Kidney (tissue), 14 donors: ENCODE results near the gene ADGRV1. TPM values are rescaled to one million over a fixed set of nuclear protein-coding genes. Genes with fewer than 3 reads are reported as not detected.

Experiments used
- DNase-seq, 5 donors: peaks; one replicate each; pipeline ENCODE4 v3.0.0-alpha.2; 2013 to 2020
- FAIRE-seq: peaks from 2 replicates; lab custom pipeline; 2012; peaks lifted over from hg19 to GRCh38; lab: Jason Lieb, UNC
- H3K27ac ChIP-seq, 2 donors: one replicate each; pipeline ENCODE4 v1.7.0; 2013; ENCODE audit warnings: low read depth in 2 of 2, low read length in 2 of 2, inconsistent platforms in 1 of 2
- H3K27me3 ChIP-seq: one replicate; pipeline ENCODE4 v1.7.1; 2013; ENCODE audit warnings: low read length, inconsistent platforms; ENCODE audit not compliant: control insufficient read depth, insufficient read depth
- H3K36me3 ChIP-seq, 3 donors: one replicate each; pipeline versions ENCODE4 v1.7.0 to v1.7.1; 2013; ENCODE audit warnings: low read length in 3 of 3, control low read depth in 1 of 3, inconsistent platforms in 1 of 3; ENCODE audit not compliant: insufficient read depth in 3 of 3, control insufficient read depth in 2 of 3
- H3K4me1 ChIP-seq, 3 donors: one replicate each; pipeline versions ENCODE4 v1.7.0 to v1.7.1; 2013; ENCODE audit warnings: low read length in 3 of 3, inconsistent platforms in 1 of 3, low read depth in 1 of 3; ENCODE audit not compliant: control insufficient read depth in 2 of 3, insufficient read depth in 2 of 3
- H3K4me3 ChIP-seq, 3 donors: one replicate each; pipeline versions ENCODE4 v1.7.0 to v1.8.1; 2013; ENCODE audit warnings: low read length in 3 of 3, control low read depth in 1 of 3, inconsistent platforms in 1 of 3
- H3K9ac ChIP-seq, 3 donors: one replicate each; pipeline versions ENCODE4 v1.7.0 to v1.7.1; 2013; ENCODE audit warnings: low read length in 3 of 3, control low read depth in 1 of 3, inconsistent platforms in 1 of 3
- H3K9me3 ChIP-seq, 3 donors: one replicate each; pipeline versions ENCODE4 v1.7.0 to v1.7.1; 2013; ENCODE audit warnings: low read length in 3 of 3, control low read depth in 1 of 3, inconsistent platforms in 1 of 3; ENCODE audit not compliant: control insufficient read depth in 2 of 3, insufficient read depth in 1 of 3
- CTCF ChIP-seq: IDR thresholded peaks from 3 replicates; pipeline ENCODE4 v1.5.1; 2012; ENCODE audit warnings: mild to moderate bottlenecking, moderate library complexity, borderline replicate concordance; ENCODE audit not compliant: insufficient read depth; ENCODE audit errors: extremely low read depth
- intact Hi-C: fragments of 100-400 bp; cut with DNase I; formaldehyde crosslinking; loops from one replicate; pipeline ENCODE4 v1.11.1; 2022
- polyA plus RNA-seq: library from polyadenylated mRNA; stranded (reverse); fragments of 350-450 nt; fragmentation: Illumina TruSeq; extraction: RNeasy Lipid Tissue Mini Kit (QIAGEN cat#74804); gene quantifications from one replicate; pipeline ENCODE4 v1.2.3, GENCODE V29; 2014; ENCODE audit warnings: low read depth, low replicate concordance; ENCODE audit not compliant: insufficient read depth
- total RNA-seq: library from RNA; stranded (reverse); fragmentation: NEBNext Ultra II Directional; extraction: Animal tissue kit (Norgen Biotek cat#: 25700); gene quantifications from one replicate; pipeline ENCODE4 v1.2.1, GENCODE V29; 2021
- donor health status: control.
- donor health status: control.
- donor health status: control.
- donor health status: control.
- donor health status: control.
- donor health status: DM: yes; HTN: yes; CAD: no.
- donor health status: Normal renal cell carcinoma (clear cell type).

The ADGRV1 gene
- total and polyA plus RNA-seq, 2 donors from 2014 or later, result 7.0 to 7.3 TPM

GRCh38 chr5:91065496-91065895, 506.9 kb downstream of the ADGRV1 start:
- DNase-seq (no peak), FAIRE-seq (no peak)
- no peak overlapping the region for H3K4me3 ChIP-seq
- no peak for TF ChIP-seq CTCF
- H3K27ac ChIP-seq, result no peak overlapping the region
- H3K9ac ChIP-seq, result no peak overlapping the region
- intact Hi-C loops, result no loop called here
- H3K27me3 ChIP-seq, result no peaks in the 10 kb centered on the region
- H3K4me1 ChIP-seq, result peaks cover 0 to 8% (median 0%) of the 10 kb centered on the region in 3 donors
- H3K9me3 ChIP-seq, result no peaks in the 10 kb centered on the region
- H3K36me3 ChIP-seq, result no peaks in the 10 kb centered on the region

- TF ChIP-seq CTCF, result no peak
- FAIRE-seq, result no peak
- no peaks in the 10 kb centered on the region for H3K36me3 ChIP-seq
- no peak for DNase-seq
- H3K4me1 ChIP-seq, result no peaks in the 10 kb centered on the region
- H3K9ac ChIP-seq, result no peak overlapping the region
- intact Hi-C loops, result no loop called here
- no peak overlapping the region for H3K4me3 ChIP-seq
- no peaks in the 10 kb centered on the region for H3K27me3 ChIP-seq
- no peak overlapping the region for H3K27ac ChIP-seq
- H3K9me3 ChIP-seq, result no peaks in the 10 kb centered on the region
Observed at GRCh38 chr5:91069364-91069763, 510.8 kb downstream of the ADGRV1 start.

- Histone ChIP-seq H3K36me3 (no peaks in the 10 kb centered on the region), H3K9me3 (no peaks in the 10 kb centered on the region), H3K27me3 (no peaks in the 10 kb centered on the region), H3K27ac (no peak overlapping the region), H3K4me3 (no peak overlapping the region), H3K4me1 (no peaks in the 10 kb centered on the region), H3K9ac (no peak overlapping the region)
- no peak for DNase-seq
- no peak for TF ChIP-seq CTCF
- no peak for FAIRE-seq
- intact Hi-C loops, result no loop called here
Observed at GRCh38 chr5:91070761-91071550, 512.4 kb downstream of the ADGRV1 start.
